ENCODE data around the gene NTRK3. TPM values are rescaled to one million over a fixed set of nuclear protein-coding genes. Genes with fewer than 3 reads are reported as not detected.

The NTRK3 gene
- total and polyA plus RNA-seq, 2 donors (not counting 3 experiments of a cell fraction or from before 2014, with no cell fraction given): not detected

DNA sequence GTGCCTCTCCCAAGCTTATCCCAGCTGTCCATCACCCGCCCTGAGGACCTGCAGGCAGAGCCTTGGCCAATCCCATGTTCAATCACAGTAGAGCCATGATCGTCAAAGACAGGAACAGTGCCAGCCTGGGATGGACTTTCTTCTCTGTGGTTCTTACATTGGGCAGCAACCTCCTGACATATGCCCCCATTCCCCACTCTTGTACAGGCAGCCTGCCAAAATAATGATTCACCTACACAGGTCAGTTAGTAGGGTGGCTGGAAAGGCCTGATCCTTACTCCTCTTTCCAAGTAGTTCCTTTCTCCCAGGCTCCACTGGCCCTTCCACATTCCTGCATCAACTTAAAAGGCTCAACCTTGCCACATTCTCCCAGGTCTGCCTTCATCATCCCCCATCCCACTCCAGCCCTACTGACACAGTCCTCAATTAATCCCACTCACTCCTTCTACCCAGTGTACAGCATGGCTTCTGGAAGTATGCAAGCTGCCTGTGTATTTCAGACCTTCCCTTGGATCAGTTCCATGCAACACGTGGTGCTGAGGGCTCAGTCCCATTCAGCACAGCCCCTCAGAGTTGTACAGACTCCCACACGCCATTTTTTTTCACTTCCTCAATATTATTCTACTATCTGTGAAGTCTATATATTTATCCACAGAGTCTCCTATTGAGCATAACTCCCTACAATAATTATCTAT is 189.8 kb downstream of the NTRK3 start:
- no TSS peak for BruUV-seq (replicated peaks)
- no peaks in the 10 kb centered on the region for H3K27me3 ChIP-seq (ENCODE audit: control insufficient read depth in 2 of 2, insufficient read depth in 2 of 2, low read length in 2 of 2)
- ChIA-PET CTCF (no interaction called here), POLR2A (no interaction called here)
- H3K4me3 ChIP-seq (replicated peaks in 1 of 3; ENCODE audit: insufficient read depth in 1 of 3, low read depth in 1 of 3, low read length in 3 of 3): no peak overlapping the region
- H3K79me2 ChIP-seq (ENCODE audit: control insufficient read depth, insufficient read depth, low read length): no peaks in the 10 kb centered on the region
- no peak for TF ChIP-seq POLR2AphosphoS5 (IDR thresholded peaks at IDR 0.05; ENCODE audit: insufficient read depth, low read depth, low read length)
- TF ChIP-seq JUN (IDR thresholded peaks at IDR 0.05; ENCODE audit: borderline replicate concordance, insufficient read depth, insufficient read length, low read depth): no peak
- TF ChIP-seq GATA2 (IDR thresholded peaks at IDR 0.05; ENCODE audit: insufficient read depth, insufficient read length, low read depth, low read length): no peak
- TF ChIP-seq, protein P1, sequence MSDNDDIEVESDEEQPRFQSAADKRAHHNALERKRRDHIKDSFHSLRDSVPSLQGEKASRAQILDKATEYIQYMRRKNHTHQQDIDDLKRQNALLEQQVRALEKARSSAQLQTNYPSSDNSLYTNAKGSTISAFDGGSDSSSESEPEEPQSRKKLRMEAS (IDR thresholded peaks at IDR 0.05; ENCODE audit: insufficient read depth, insufficient read length): no peak
- TF ChIP-seq POLR2A (IDR thresholded peaks at IDR 0.05; ENCODE audit: low read depth, low read length): no peak
- TF ChIP-seq, protein P2, sequence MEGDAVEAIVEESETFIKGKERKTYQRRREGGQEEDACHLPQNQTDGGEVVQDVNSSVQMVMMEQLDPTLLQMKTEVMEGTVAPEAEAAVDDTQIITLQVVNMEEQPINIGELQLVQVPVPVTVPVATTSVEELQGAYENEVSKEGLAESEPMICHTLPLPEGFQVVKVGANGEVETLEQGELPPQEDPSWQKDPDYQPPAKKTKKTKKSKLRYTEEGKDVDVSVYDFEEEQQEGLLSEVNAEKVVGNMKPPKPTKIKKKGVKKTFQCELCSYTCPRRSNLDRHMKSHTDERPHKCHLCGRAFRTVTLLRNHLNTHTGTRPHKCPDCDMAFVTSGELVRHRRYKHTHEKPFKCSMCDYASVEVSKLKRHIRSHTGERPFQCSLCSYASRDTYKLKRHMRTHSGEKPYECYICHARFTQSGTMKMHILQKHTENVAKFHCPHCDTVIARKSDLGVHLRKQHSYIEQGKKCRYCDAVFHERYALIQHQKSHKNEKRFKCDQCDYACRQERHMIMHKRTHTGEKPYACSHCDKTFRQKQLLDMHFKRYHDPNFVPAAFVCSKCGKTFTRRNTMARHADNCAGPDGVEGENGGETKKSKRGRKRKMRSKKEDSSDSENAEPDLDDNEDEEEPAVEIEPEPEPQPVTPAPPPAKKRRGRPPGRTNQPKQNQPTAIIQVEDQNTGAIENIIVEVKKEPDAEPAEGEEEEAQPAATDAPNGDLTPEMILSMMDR (IDR thresholded peaks at IDR 0.05; ENCODE audit: extremely low read depth in 1 of 2, insufficient read depth in 1 of 2, low read depth in 1 of 2, low read length in 2 of 2): no peak
- no peak for TF ChIP-seq EZH2 (IDR thresholded peaks at IDR 0.05; ENCODE audit: borderline replicate concordance, low read depth, low read length, severe bottlenecking)
- TF ChIP-seq FOS (IDR thresholded peaks at IDR 0.05; ENCODE audit: borderline replicate concordance, insufficient read depth, low read length): no peak
- intact Hi-C loops (cut with micrococcal nuclease) (no loop called here), dilution Hi-C loops (cut with MboI; ENCODE audit: extremely low pct_ligation_motif_present, low sequenced_read_pairs) (no loop called here)
- FAIRE-seq: no peak
- H3K4me1 ChIP-seq (ENCODE audit: control insufficient read depth, extremely low read depth, insufficient read depth, low read length): no peaks in the 10 kb centered on the region
- H3K4me2 ChIP-seq (ENCODE audit: insufficient read depth, low read length): no peak overlapping the region
- DNase-seq (ENCODE audit: low read depth, low spot score): no peak
- H3K9me1 ChIP-seq (replicated peaks; ENCODE audit: control insufficient read depth, extremely low read depth, insufficient read depth, low read length): no peaks in the 10 kb centered on the region
- H3K9ac ChIP-seq (replicated peaks; ENCODE audit: extremely low read depth, insufficient read depth, low read length): no peak overlapping the region
- no peaks in the 10 kb centered on the region for H4K20me1 ChIP-seq (replicated peaks; ENCODE audit: control insufficient read depth, extremely low read depth, insufficient read depth, low read length)
- no peak overlapping the region for H2AFZ ChIP-seq (ENCODE audit: low read depth, low read length)
- peaks cover 4% of the 10 kb centered on the region for H3K9me3 ChIP-seq (replicated peaks; ENCODE audit: control insufficient read depth, insufficient read depth, low read length)
- H3K27ac ChIP-seq (ENCODE audit: insufficient read depth, low read depth, low read length): no peak overlapping the region
- no peaks in the 10 kb centered on the region for H3K36me3 ChIP-seq (ENCODE audit: control insufficient read depth in 2 of 2, extremely low read depth in 1 of 2, insufficient read depth in 2 of 2, low read length in 2 of 2)

Measured in endothelial cell of umbilical vein (primary cell).